Measurements from ENCODE around the gene MRPL44. TPM values are rescaled to one million over a fixed set of nuclear protein-coding genes. Genes with fewer than 3 reads are reported as not detected.

Gene MRPL44
- polyA plus RNA-seq, 6 donors from 2014 or later: 34.4 to 52.3 (median 38.6) TPM

DNA sequence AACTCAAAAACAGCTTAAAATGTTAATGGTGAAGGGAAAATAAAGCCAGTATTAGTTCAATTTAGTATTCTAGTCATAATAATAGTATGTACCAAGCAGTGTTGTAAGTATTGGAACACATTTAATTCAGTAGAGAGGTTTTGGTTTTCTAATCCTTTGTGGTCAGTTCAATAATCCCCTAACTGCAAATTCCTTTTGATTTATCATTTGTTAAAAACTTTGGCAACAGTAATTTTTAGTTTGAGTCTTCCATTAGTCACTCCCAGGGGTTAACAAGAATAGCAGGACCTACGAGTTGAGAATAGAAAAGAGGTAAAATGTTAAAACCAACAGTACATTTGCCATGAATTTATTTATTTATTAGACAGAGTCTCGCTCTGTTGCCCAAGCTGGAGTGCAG lies 10.7 kb downstream of the MRPL44 start:
- DNase-seq (no peak), ATAC-seq (ENCODE audit: low read depth in 2 of 2) (no peak)
- Mint-ChIP-seq H3K9me3 (no peaks in the 10 kb centered on the region), H3K4me3 (no peak overlapping the region), H3K27me3 (no peaks in the 10 kb centered on the region), H3K27ac (no peak overlapping the region), H3K4me1 (peaks cover 4 to 7% (median 6%) of the 10 kb centered on the region in 3 donors), H3K36me3 (peaks cover 0 to 5% of the 10 kb centered on the region in 2 donors)

DNA sequence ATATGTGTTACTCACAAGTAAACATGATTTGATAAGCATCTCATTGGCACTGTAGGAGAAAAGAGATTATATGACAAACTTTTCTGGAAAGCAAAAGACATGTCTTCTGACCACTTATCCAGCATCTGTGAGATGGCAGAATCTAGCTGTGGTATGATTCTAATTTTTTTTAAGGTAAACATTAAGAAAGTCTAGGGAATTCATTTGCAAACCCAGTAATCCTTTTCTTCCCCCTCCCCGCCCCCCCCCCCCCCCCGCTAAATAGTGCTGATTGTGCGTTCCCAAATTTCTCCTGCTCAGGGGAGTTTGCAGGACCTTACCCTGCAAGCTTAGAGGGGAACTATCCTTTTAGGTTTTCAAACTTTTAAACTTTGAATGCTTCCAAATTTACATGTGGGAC lies 12.1 kb downstream of the MRPL44 start:
- H3K36me3 Mint-ChIP-seq: peaks cover 0 to 5% of the 10 kb centered on the region in 2 donors
- H3K4me1 Mint-ChIP-seq: peaks cover 4 to 7% (median 6%) of the 10 kb centered on the region in 3 donors
- no peak overlapping the region for H3K4me3 Mint-ChIP-seq
- DNase-seq: no peak
- no peaks in the 10 kb centered on the region for H3K9me3 Mint-ChIP-seq
- no peaks in the 10 kb centered on the region for H3K27me3 Mint-ChIP-seq
- no peak overlapping the region for H3K27ac Mint-ChIP-seq
- no peak for ATAC-seq (ENCODE audit: low read depth in 2 of 2)

DNA sequence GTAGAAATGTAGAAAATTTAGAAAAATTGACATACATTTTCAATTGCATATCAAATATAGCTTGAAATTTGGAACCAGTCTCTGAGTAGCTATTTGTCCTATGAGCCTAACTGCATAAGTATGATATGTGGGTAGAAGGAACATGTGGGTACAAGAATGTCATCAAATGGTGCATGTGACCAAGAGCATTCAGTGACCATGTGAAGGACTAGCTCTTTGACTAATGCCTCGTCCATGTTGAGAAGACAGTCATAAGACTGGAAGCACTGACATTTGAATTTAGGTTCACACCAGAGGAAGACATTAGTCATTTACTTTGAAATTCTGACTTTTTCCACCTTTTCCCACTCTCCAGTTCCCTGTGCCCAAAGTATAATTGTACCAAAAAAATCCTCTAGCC lies 12.6 kb downstream of the MRPL44 start:
- DNase-seq (no peak), ATAC-seq (ENCODE audit: low read depth in 2 of 2) (no peak)
- Mint-ChIP-seq H3K4me3 (no peak overlapping the region), H3K27me3 (no peaks in the 10 kb centered on the region), H3K36me3 (peaks cover 0 to 5% of the 10 kb centered on the region in 2 donors), H3K9me3 (no peaks in the 10 kb centered on the region), H3K27ac (no peak overlapping the region), H3K4me1 (peaks cover 4 to 7% (median 6%) of the 10 kb centered on the region in 3 donors)

DNA sequence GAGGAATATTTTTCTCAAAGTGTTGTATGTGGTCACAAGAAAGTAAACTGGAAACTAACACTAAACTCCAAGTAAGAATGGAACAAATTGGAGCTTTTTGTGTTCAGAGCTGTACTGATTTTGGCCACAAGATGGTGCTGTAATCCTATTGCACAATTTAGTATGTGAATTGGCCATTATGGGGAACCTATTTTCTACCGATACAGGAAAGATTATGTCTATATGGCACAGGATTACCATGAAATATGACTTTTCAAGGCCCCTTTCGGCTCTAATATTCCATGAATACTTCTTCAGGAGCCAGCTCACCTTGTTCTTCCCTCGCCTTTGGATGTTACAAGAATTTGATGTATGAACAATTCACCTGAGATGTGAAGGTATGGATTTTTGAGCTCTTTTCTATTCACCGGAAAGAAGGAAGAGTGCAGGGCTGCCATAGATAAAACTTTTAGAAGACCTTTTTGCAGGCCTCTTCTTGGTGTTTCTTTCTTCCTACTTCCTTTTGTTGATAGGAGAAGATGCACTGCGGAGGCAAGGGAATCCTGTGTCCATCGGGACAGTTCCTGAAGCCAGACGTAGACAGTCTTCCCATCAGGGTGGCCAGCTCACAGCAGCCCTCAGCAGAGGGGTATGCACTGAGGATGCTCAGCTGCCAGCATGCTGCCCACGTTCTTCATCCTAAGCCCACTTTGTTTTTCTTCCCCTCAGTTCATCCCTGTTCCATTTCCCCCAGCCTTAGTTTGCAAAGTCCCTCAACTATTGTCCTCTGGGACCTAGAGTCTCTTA lies 13.3 kb downstream of the MRPL44 start:
- H3K36me3 Mint-ChIP-seq: peaks cover 0 to 5% of the 10 kb centered on the region in 2 donors
- H3K4me1 Mint-ChIP-seq: peaks cover 4 to 7% (median 6%) of the 10 kb centered on the region in 3 donors
- DNase-seq (peak; percentile 46), ATAC-seq (ENCODE audit: low read depth in 2 of 2) (peak; percentile 41 to 70)
- no peak overlapping the region for H3K27ac Mint-ChIP-seq
- H3K27me3 Mint-ChIP-seq: no peaks in the 10 kb centered on the region
- no peaks in the 10 kb centered on the region for H3K9me3 Mint-ChIP-seq
- H3K4me3 Mint-ChIP-seq: no peak overlapping the region

DNA sequence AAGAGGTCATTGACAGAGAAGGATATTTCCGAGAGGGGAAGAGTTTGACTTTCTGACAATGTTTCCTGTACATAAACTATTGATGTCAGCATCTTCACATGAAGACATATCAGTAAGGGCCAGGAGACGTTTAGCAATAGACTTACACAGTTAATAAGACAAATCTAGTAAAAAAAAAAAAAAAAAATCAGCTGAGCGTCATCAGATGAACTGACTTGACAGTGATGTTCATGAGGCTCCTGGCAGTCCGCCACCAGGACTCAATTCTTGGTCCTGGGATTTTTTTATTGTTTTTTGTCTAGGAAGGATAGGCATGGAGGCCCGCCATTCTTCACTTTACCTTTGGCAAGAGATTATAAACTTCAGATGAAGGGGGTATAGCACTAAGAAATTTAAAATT lies 14.5 kb downstream of the MRPL44 start:
- no peak for DNase-seq
- Mint-ChIP-seq H3K4me1 (peaks cover 4 to 7% (median 6%) of the 10 kb centered on the region in 3 donors), H3K9me3 (no peaks in the 10 kb centered on the region), H3K27ac (no peak overlapping the region), H3K4me3 (no peak overlapping the region), H3K27me3 (no peaks in the 10 kb centered on the region), H3K36me3 (peaks cover 0 to 1% of the 10 kb centered on the region in 2 donors)
- no peak for ATAC-seq (ENCODE audit: low read depth in 2 of 2)

DNA sequence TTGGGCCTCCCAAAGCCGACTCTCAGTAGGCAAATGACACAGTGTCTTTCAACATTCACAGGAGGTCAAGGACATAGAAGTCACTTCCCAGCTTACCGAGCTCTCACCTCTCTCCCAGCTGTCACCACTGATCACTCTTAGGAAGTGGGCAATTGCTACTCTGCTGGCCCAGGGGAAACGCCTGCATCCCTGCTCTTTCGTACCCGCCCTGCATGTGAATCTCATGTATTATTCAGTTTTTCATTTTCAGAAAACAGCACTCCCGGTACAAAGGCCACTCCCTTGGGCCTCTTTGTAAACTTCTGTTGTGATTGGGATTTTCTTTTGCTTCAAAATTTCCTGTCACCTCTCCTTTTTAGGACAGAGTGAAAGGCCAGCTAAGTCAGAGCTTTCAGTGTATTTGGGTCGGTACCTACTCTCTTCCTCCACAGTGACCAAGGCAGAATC lies 15.4 kb downstream of the MRPL44 start:
- Mint-ChIP-seq H3K4me1 (peaks cover 4 to 7% (median 6%) of the 10 kb centered on the region in 3 donors), H3K27ac (no peak overlapping the region), H3K9me3 (no peaks in the 10 kb centered on the region), H3K4me3 (no peak overlapping the region), H3K27me3 (no peaks in the 10 kb centered on the region), H3K36me3 (no peaks in the 10 kb centered on the region)
- ATAC-seq (ENCODE audit: low read depth in 2 of 2): no peak
- no peak for DNase-seq

DNA sequence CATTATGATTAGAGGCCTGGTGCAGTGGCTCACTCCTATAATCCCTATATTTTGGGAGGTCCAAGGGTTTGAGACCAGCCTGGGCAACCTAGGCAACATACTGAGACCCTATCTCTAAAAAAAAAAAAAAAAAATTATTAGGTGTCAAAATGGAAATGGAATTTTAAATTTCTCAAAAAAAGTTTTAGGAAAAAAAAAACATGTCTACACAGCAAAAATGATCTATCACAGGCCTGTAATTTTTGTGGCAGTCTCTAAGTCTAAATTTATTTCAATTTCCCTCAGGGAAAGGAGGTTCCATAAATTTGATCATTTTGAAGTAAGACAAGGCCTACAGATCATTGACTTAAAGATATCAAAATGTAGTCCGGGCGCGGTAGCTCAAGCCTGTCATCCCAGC lies 16.3 kb downstream of the MRPL44 start:
- Mint-ChIP-seq H3K4me1 (peaks cover 4 to 7% (median 6%) of the 10 kb centered on the region in 3 donors), H3K4me3 (no peak overlapping the region), H3K36me3 (no peaks in the 10 kb centered on the region), H3K27me3 (no peaks in the 10 kb centered on the region), H3K9me3 (no peaks in the 10 kb centered on the region), H3K27ac (no peak overlapping the region)
- no peak for DNase-seq
- ATAC-seq (ENCODE audit: low read depth in 2 of 2): no peak

DNA sequence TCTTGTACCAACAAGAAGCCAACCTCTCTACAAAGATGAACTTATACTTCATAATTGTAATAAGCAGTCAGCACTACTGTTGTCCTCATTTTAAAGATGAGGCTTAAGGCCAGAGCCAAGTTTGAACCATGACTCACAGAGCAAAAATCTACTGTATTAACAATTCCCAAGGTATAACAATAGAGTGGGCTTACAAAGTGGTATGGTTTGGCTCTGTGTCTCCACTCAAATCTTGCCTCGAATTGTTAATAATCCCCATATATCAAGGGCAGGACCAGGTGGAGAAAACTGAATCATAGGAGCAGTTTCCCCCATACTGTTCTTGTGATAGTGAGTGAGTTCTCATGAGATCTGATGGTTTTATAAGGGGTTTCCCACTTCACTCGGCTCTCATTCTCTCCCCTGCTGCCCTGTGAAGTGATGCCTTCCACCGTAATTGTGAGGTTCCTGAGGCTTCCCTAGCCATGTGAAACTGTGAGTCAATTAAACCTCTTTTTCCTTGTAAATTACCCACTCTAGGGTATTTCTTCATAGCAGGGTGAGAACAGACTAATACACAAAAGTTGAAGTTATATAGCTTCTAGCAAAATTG lies 19.5 kb downstream of the MRPL44 start:
- Mint-ChIP-seq H3K27me3 (no peaks in the 10 kb centered on the region), H3K9me3 (no peaks in the 10 kb centered on the region)

DNA sequence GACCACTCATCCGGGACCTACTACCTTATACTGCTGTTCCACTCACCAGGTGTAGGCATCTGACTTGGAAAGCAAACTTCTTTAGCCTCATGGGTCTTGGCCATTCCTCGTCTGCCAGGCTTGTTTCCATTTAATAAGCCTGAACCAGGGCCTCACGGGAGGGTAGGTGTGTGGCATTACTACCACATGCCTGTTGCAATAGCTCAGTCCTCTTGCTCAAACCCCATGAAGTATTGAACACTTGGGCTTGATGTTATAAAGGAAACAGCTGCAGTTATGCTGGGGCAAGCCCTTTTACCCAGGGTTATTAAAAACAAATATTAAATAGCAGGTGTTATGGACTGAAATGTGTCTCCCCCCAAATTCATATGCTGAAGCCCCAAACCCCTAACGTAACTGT lies 21.2 kb downstream of the MRPL44 start:
- DNase-seq (no peak), ATAC-seq (ENCODE audit: low read depth in 2 of 2) (no peak)
- Mint-ChIP-seq H3K27ac (peak overlapping the region in 1 of 6 donors; percentile 51), H3K36me3 (no peaks in the 10 kb centered on the region), H3K4me3 (no peak overlapping the region), H3K4me1 (no peaks in the 10 kb centered on the region), H3K9me3 (no peaks in the 10 kb centered on the region), H3K27me3 (no peaks in the 10 kb centered on the region)

More for the DNA sequence above, 19.5 kb downstream of the MRPL44 start:
- Mint-ChIP-seq H3K27ac (no peak overlapping the region), H3K36me3 (no peaks in the 10 kb centered on the region), H3K4me3 (no peak overlapping the region), H3K4me1 (no peaks in the 10 kb centered on the region)
- DNase-seq: no peak
- no peak for ATAC-seq (ENCODE audit: low read depth in 2 of 2)

DNA sequence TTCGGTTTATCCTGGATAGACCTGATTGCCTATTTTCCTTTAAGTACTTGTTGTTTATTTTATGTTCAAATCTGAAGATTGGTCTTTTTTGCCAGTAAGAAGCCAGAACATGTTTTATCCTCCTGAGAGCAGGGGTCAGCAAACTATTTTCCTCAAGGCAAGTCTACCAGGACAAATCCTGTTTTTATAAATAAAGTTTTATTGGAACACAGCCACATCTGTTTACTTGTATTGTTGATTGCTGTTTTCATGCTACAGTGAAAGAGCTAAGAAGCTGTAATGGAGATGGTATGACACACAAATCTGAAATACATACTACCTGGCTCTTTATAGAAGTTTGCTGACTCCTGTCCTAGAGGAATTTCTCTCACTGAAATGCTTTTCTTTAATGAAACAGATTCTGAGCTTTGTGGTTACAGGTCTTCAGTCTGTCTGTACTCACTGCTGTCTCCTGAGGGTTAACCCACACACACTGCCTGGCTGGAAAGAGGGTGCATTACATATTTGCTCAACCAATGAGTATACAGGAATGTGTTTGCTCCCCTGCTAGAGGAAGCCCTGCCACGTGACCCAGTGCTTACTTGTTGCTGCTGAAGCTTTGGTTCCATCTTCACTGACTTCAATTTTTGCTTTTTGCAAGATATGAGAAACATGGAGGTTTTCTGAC lies 22.6 kb downstream of the MRPL44 start:
- H3K9me3 Mint-ChIP-seq: no peaks in the 10 kb centered on the region
- H3K4me3 Mint-ChIP-seq: no peak overlapping the region
- no peaks in the 10 kb centered on the region for H3K4me1 Mint-ChIP-seq
- no peak for ATAC-seq (ENCODE audit: low read depth in 2 of 2)
- H3K27ac Mint-ChIP-seq: no peak overlapping the region
- DNase-seq: no peak
- H3K36me3 Mint-ChIP-seq: peaks cover 0 to 7% of the 10 kb centered on the region in 2 donors
- no peaks in the 10 kb centered on the region for H3K27me3 Mint-ChIP-seq

DNA sequence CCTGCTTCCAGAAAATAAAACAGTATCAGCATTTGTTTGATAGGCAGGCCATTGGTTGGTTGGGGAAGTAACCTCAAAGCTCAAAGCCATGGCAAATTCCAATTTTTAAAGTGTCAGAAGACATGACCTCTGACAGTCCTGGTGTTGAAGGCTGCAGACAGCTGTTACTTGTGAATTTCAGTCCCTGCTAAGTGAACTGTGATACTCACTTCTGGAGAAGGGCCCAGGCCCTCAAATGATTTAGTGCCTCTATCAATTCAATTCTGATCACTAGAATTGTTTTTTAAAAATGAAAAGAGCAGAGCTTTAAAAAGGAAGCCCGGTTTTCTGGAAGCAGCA lies 23.1 kb downstream of the MRPL44 start:
- Mint-ChIP-seq H3K4me1 (no peaks in the 10 kb centered on the region), H3K36me3 (peaks cover 0 to 7% of the 10 kb centered on the region in 2 donors), H3K4me3 (no peak overlapping the region), H3K9me3 (no peaks in the 10 kb centered on the region), H3K27ac (no peak overlapping the region), H3K27me3 (no peaks in the 10 kb centered on the region)
- DNase-seq (no peak), ATAC-seq (ENCODE audit: low read depth in 2 of 2) (no peak)

DNA sequence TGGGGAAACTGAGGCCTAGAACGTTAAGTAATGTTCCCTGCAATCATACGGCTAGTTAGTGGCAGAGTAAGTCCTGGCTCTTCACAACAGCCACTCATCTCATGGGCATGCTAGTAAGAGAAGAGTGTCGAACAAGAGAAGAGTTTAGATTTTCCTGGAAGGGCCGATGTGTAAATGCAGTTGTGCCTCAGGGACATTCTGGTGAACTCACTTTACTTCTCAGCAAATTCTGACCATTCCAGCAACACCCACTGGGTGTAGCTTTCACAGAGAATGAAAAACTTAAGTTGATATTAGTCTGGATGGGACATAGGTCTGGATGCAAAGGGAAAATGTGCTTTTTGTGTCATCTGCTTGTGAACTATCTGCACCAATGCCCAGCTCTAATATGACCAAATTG lies 23.5 kb downstream of the MRPL44 start:
- Mint-ChIP-seq H3K27me3 (no peaks in the 10 kb centered on the region), H3K4me1 (no peaks in the 10 kb centered on the region), H3K27ac (no peak overlapping the region), H3K9me3 (no peaks in the 10 kb centered on the region), H3K4me3 (no peak overlapping the region), H3K36me3 (peaks cover 0 to 7% of the 10 kb centered on the region in 2 donors)
- ATAC-seq (ENCODE audit: low read depth in 2 of 2) (no peak), DNase-seq (no peak)

DNA sequence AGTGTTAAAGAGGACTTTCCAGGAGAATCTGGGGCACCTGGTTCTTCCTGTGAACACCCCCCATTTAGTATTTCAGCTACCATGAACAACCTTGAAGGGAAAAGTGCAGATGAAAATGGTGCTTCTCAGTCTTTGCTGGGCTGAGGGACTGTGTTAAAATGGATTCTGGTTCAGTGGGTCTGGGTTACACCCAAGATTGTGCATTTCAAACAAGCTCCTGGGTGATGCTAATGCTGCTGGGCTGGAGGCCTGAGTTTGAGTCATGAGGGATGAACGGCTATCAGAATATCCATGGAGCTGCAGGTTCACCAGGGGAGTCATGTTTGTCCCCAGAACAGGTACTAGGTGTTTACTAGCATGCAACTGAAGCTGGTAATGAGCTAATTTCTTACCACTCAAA lies 24.0 kb downstream of the MRPL44 start:
- Mint-ChIP-seq H3K4me3 (no peak overlapping the region), H3K27me3 (no peaks in the 10 kb centered on the region), H3K36me3 (peaks cover 0 to 7% of the 10 kb centered on the region in 2 donors), H3K27ac (no peak overlapping the region), H3K9me3 (no peaks in the 10 kb centered on the region), H3K4me1 (no peaks in the 10 kb centered on the region)
- ATAC-seq (ENCODE audit: low read depth in 2 of 2) (no peak), DNase-seq (no peak)
